ENCODE measurements around the gene CTBP2.
A peak's percentile ranks its signal among the peaks of the same experiment; 100 is the strongest.

CTBP2 gene

DNA sequence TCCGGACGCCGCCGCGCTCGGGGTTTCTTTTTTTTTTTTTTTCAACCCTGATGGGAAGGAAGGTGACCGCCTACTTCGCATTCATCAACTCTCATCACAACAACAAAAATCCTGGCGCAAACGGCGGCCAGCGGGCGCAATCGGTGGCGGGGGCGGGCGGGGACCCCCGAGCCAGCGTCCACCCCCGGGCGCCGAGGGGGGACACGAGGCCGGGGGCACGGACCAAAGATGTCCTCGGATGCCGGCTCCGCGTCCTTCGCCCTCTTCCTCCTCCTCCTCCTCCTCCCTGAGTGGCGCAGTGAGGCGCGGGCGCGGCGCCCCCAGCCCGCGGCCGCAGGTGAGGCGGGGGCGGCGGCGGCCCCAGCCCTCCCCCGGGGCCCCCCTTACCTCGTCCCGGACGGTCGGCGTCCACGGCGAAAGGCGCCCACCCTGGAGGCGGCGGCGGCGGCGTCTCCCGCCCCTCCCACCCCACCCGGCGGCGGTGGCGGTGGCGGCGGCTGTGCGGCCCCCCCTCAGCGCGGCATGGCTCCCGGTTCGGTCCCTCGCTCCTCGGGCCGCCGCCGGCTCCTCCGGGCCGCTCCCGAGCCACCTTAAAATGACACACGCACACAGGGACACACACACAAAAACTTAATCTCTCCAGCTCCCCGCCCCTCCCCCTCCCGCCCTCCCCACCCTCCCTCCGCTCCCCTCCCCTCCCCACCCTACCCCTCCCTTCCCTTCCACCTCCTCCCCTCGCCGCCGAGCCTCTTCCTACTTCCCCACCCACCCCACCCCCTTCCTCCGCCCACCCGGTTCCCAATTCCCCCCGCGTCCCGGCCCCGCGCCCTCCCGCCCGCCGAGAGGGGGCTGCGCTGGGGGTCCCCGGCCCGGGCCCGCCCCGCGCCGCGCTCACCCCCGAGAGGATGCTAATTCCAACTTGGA lies at the start of gene CTBP2:
Gene CTBP2 (minus strand): TSS at position 632 of the 924 bp plus-strand sequence.
- TF ChIP-seq, protein P1, sequence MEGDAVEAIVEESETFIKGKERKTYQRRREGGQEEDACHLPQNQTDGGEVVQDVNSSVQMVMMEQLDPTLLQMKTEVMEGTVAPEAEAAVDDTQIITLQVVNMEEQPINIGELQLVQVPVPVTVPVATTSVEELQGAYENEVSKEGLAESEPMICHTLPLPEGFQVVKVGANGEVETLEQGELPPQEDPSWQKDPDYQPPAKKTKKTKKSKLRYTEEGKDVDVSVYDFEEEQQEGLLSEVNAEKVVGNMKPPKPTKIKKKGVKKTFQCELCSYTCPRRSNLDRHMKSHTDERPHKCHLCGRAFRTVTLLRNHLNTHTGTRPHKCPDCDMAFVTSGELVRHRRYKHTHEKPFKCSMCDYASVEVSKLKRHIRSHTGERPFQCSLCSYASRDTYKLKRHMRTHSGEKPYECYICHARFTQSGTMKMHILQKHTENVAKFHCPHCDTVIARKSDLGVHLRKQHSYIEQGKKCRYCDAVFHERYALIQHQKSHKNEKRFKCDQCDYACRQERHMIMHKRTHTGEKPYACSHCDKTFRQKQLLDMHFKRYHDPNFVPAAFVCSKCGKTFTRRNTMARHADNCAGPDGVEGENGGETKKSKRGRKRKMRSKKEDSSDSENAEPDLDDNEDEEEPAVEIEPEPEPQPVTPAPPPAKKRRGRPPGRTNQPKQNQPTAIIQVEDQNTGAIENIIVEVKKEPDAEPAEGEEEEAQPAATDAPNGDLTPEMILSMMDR (IDR thresholded peaks at IDR 0.05; ENCODE audit: borderline replicate concordance, insufficient read depth, low read depth, low read length) = no peak

DNA sequence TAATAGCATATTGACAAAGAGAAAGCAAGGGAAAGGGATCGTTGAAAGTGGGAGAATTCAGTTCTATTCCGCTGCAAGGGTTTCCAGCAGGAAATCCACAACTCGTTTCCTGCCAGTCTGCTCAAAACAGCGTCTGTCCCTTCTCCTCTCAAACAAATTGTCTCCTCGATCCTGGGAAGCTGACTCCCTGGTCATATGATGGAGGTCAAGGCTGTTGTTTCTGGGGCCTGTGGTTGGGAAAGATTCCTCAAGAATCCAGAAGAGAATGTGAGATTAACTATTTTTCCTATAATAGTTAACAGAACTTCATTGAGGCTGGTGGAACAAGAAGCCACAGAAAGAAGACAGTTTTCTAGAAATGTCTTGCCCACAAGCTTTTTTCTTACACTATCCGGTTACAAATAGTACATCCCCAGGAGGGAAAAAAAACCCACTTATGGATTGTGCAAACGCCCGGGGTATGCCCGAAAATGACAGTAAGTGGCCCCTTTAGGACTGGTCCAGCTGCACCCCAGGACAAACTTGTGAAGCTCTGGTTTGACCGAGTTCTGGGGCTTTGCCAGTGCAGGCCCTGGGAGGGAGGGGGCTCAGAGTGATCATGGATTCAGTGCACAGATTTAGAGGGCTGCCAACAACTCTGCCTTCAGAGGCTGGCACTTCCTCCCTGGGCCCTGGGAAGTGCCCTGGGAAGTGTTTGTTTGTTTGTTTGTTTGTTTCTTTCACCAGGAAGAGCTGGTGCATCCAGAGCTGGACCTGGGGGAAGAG lies 49.4 kb upstream of the CTBP2 start:
- TF ChIP-seq, protein P1 (IDR thresholded peaks at IDR 0.05; ENCODE audit: borderline replicate concordance, insufficient read depth, low read depth, low read length) = no peak
- H3K4me3 ChIP-seq (ENCODE audit: low read depth, low read length) = no peak overlapping the region

More for the DNA sequence above, at the start of gene CTBP2:
- peak within 1 kb of the TSS; percentile 53 for H3K4me3 ChIP-seq (ENCODE audit: low read depth, low read length)

DNA sequence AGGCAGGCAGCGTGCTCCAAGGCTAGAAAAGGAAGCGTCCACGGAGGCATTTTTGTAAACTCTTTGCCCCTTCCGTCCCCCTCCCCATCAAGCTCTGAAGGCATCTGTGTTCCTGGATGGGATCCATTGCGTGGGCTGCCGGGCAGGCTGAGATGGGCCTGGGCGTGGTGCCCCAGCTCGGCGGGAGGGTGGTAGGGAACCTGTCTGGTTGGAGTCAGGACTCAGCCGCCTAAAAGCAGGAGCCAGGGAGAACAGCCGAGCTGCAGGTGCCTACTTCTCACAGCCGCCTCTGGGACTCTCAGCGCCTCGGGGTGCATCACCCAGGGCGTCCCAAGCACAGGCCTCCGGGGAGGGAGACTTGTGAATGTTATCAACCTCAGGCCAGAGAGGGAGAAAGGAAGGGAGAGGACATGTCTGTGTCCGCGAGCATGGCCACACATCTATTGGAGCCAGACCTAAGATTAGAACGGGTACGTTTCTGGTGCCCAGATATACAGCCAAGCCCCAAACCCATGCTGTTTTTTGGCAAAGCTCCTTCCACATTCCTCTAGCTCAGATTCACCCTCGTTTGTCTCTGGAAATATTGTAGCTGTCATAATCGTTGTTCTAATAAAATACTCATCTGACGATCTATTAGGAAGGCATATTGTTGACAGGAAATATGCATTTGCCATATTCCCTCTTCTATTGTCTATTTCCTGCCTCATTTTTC lies 48.6 kb upstream of the CTBP2 start:
- TF ChIP-seq, protein P1 (IDR thresholded peaks at IDR 0.05; ENCODE audit: borderline replicate concordance, insufficient read depth, low read depth, low read length) = no peak
- no peak overlapping the region for H3K4me3 ChIP-seq (ENCODE audit: low read depth, low read length)

DNA sequence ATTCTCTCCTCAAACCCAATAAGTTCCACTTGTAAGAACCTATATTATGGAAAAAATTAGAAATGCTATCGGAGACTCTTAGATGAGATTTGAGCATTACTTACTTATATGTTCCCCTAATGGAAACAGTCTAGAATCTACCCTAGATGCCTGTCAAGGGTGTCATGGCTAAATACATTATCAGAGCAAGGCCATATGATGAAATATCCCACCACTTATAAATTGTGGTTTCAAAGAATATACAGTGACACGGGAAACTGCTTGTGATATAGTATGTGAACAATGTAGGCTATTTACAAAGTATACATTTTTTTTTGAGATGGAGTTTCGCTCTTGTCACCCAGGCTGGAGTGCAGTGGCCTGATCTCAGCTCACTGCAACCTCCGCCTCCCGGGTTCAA lies 46.3 kb upstream of the CTBP2 start:
- TF ChIP-seq, protein P1 (IDR thresholded peaks at IDR 0.05; ENCODE audit: borderline replicate concordance, insufficient read depth, low read depth, low read length) = no peak
- H3K4me3 ChIP-seq (ENCODE audit: low read depth, low read length) = no peak overlapping the region

DNA sequence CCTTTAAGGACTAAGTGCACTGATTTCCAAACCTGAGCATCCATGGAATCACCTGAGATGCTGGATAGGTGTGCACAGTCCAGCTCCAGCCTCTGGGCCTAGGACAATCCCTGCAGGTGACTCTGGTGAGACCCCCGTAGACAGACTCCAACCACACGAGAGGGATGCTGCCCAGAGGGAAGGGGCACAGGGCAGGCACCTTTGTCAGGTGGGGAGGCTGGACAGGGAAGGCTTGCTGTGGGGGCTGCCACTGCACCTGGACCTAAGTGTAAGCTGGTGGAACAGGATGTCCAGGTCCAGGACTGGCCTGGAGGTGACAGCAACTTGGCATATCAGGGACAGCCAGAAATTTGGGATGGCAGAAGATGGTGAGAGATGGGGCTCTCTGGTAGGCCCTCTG lies 45.1 kb upstream of the CTBP2 start:
- TF ChIP-seq, protein P1 (IDR thresholded peaks at IDR 0.05; ENCODE audit: borderline replicate concordance, insufficient read depth, low read depth, low read length) = no peak
- no peak overlapping the region for H3K4me3 ChIP-seq (ENCODE audit: low read depth, low read length)

DNA sequence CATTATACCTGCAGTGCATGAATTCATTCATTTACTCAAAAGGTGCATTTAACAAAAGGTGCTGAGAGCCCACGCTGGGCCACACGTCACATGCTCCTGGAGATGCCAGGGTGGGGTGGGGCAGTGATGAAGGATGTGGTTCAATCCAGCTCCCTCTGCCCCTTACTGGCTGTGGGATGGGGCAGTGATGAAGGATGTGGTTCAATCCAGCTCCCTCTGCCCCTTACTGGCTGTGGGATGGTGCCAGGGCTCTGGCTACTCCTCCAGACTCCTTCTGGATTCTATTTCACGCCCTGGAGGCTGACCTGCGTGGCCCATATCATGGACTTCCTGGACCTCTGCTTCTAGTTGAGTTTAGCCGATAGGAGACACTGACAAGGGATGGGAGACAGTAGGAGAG lies 44.0 kb upstream of the CTBP2 start:
- no peak overlapping the region for H3K4me3 ChIP-seq (ENCODE audit: low read depth, low read length)
- TF ChIP-seq, protein P1 (IDR thresholded peaks at IDR 0.05; ENCODE audit: borderline replicate concordance, insufficient read depth, low read depth, low read length) = no peak

Data from GM12875 (cell line).